IMR-90 (cell line): Measurements from ENCODE around the gene THADA. TPM values are rescaled to one million over a fixed set of nuclear protein-coding genes. Genes with fewer than 3 reads are reported as not detected.

Source experiments
- ATAC-seq: fragments of 200-7000 bp; cut with Tn5 transposase; 2 replicates; pipeline ENCODE4 v1.9.1; 2020; ENCODE audit warnings: low read depth, mild to moderate bottlenecking, moderate library complexity
- BruUV-seq: library from RNA; stranded (reverse); fragments of 400-500 nt; replicated peaks from 2 replicates; lab custom pipeline; 2021; lab: Mats Ljungman, UMichigan
- CTCF ChIA-PET: fragments of 300-600 bp; formaldehyde crosslinking; extraction: SDS; loops from one replicate; lab custom pipeline; 2021; ENCODE audit warnings: antibody characterized with exemption; lab: Yijun Ruan, JAX
- POLR2A ChIA-PET: fragments of 300-600 bp; sonication (Branson Sonifier 250); formaldehyde crosslinking; loops from one replicate; lab custom pipeline; 2022; ENCODE audit warnings: antibody characterized with exemption; ENCODE audit not compliant: unreplicated experiment; lab: Charles Lee
- DNase-seq: peaks from one replicate; pipeline ENCODE4 v3.0.0; 2013
- H2AFZ ChIP-seq: replicated peaks from 2 replicates; pipeline ENCODE3; 2013; ENCODE audit warnings: low read length, mild to moderate bottlenecking; ENCODE audit not compliant: poor library complexity
- H2AK5ac ChIP-seq: 2 replicates; pipeline ENCODE4 v1.6.1; 2013; ENCODE audit warnings: low read depth, low read length, inconsistent platforms
- H2AK9ac ChIP-seq: replicated peaks from 2 replicates; pipeline ENCODE3; 2013; ENCODE audit warnings: mild to moderate bottlenecking, low read depth, low read length, moderate library complexity; ENCODE audit not compliant: poor library complexity
- H2BK120ac ChIP-seq: 2 replicates; pipeline ENCODE4 v1.6.1; 2013; ENCODE audit warnings: low read depth, low read length, inconsistent platforms
- H2BK15ac ChIP-seq: 3 replicates; pipeline ENCODE4 v1.6.1; 2013; ENCODE audit warnings: low read depth, low read length, inconsistent platforms
- H2BK20ac ChIP-seq: 2 replicates; pipeline ENCODE4 v1.6.1; 2013; ENCODE audit warnings: low read depth, mild to moderate bottlenecking, inconsistent platforms, low read length, moderate library complexity
- H2BK5ac ChIP-seq: 2 replicates; pipeline ENCODE4 v1.6.1; 2013; ENCODE audit warnings: mild to moderate bottlenecking, low read depth, low read length, inconsistent platforms; ENCODE audit not compliant: poor library complexity, severe bottlenecking
- H3K14ac ChIP-seq: replicated peaks from 2 replicates; pipeline ENCODE4 v1.6.1; 2013; ENCODE audit warnings: low read depth, low read length, inconsistent platforms
- H3K18ac ChIP-seq: 2 replicates; pipeline ENCODE4 v1.6.1; 2013; ENCODE audit warnings: low read depth, low read length, control low read depth
- H3K23ac ChIP-seq: 2 replicates; pipeline ENCODE4 v1.6.1; 2013; ENCODE audit warnings: low read depth, low read length, inconsistent platforms
- H3K27ac ChIP-seq: 2 replicates; pipeline ENCODE4 v1.5.1; 2013; ENCODE audit warnings: mild to moderate bottlenecking, control low read depth, low read length; ENCODE audit not compliant: insufficient read depth
- H3K27me3 ChIP-seq: 2 replicates; pipeline ENCODE4 v1.6.1; 2013; ENCODE audit warnings: low read length; ENCODE audit not compliant: control insufficient read depth, insufficient read depth
- H3K36me3 ChIP-seq: 2 replicates; pipeline ENCODE4 v1.6.1; 2013; ENCODE audit warnings: low read length, mixed read lengths; ENCODE audit not compliant: control insufficient read depth, insufficient read depth
- H3K4ac ChIP-seq: 2 replicates; pipeline ENCODE4 v1.6.1; 2013; ENCODE audit warnings: low read depth, low read length, inconsistent platforms
- H3K4me1 ChIP-seq: 2 replicates; pipeline ENCODE4 v1.6.1; 2013; ENCODE audit warnings: low read length, mixed read lengths; ENCODE audit not compliant: control insufficient read depth, insufficient read depth
- H3K4me2 ChIP-seq: 2 replicates; pipeline ENCODE4 v1.6.1; 2013; ENCODE audit warnings: low read depth, mild to moderate bottlenecking, control low read depth, low read length, moderate library complexity
- H3K4me3 ChIP-seq: 2 replicates; pipeline ENCODE4 v1.5.1; 2013; ENCODE audit warnings: low read depth, mild to moderate bottlenecking, control low read depth, low read length, moderate library complexity; ENCODE audit not compliant: insufficient read depth
- H3K56ac ChIP-seq: 2 replicates; pipeline ENCODE4 v1.6.1; 2013; ENCODE audit warnings: low read length, inconsistent platforms; ENCODE audit not compliant: insufficient read depth; ENCODE audit errors: extremely low read depth
- H3K79me1 ChIP-seq, 2 experiments: 2 replicates each; pipeline ENCODE4 v1.6.1; 2013; ENCODE audit warnings: low read length in 2 of 2, inconsistent platforms in 1 of 2, low read depth in 1 of 2
- H3K9ac ChIP-seq: 2 replicates; pipeline ENCODE4 v1.6.1; 2013; ENCODE audit warnings: low read depth, low read length, control low read depth
- H3K9me1 ChIP-seq: 2 replicates; pipeline ENCODE4 v1.6.1; 2013; ENCODE audit warnings: low read length, inconsistent platforms; ENCODE audit not compliant: insufficient read depth
- H3K9me3 ChIP-seq: 2 replicates; pipeline ENCODE4 v1.6.1; 2013; ENCODE audit warnings: low read length; ENCODE audit not compliant: control insufficient read depth, insufficient read depth
- H4K20me1 ChIP-seq: 2 replicates; pipeline ENCODE4 v1.6.1; 2013; ENCODE audit warnings: low read length, inconsistent platforms; ENCODE audit not compliant: insufficient read depth
- H4K5ac ChIP-seq: 2 replicates; pipeline ENCODE4 v1.6.1; 2013; ENCODE audit warnings: mild to moderate bottlenecking, low read depth, low read length, control low read depth
- H4K8ac ChIP-seq, 2 experiments: 2 replicates each; pipeline ENCODE4 v1.6.1; 2013; ENCODE audit warnings: low read depth in 2 of 2, low read length in 2 of 2, control low read depth in 1 of 2, inconsistent platforms in 1 of 2
- H4K91ac ChIP-seq: 2 replicates; pipeline ENCODE4 v1.6.1; 2013; ENCODE audit warnings: low read depth, low read length, inconsistent platforms; ENCODE audit not compliant: insufficient read depth
- BHLHE40 ChIP-seq: fragments of 150-350 bp; IDR thresholded peaks from 2 replicates; pipeline ENCODE4 v1.6.1; 2016; ENCODE audit warnings: mild to moderate bottlenecking, low read depth, low read length
- CEBPB ChIP-seq: IDR thresholded peaks from 2 replicates; pipeline ENCODE4 v1.6.1; 2012; ENCODE audit warnings: low read depth, low read length, improper control_type of control experiment
- CHD1 ChIP-seq: IDR thresholded peaks from 2 replicates; pipeline ENCODE4 v1.6.1; 2012; ENCODE audit warnings: low read depth, low read length, improper control_type of control experiment
- CTCF ChIP-seq: conservative IDR thresholded peaks from 2 replicates; pipeline ENCODE4 v1.5.1; 2012; ENCODE audit warnings: mild to moderate bottlenecking, low read depth, low read length, improper control_type of control experiment
- ELK1 ChIP-seq: fragments of 150-350 bp; IDR thresholded peaks from 2 replicates; pipeline ENCODE4 v1.6.1; 2016; ENCODE audit warnings: low read depth, mild to moderate bottlenecking, low read length, moderate library complexity, borderline replicate concordance
- FOS ChIP-seq: fragments of 150-350 bp; IDR thresholded peaks from 2 replicates; pipeline ENCODE4 v1.6.1; 2016; ENCODE audit warnings: low read depth, low read length
- MAFK ChIP-seq: IDR thresholded peaks from 2 replicates; pipeline ENCODE4 v1.6.1; 2012; ENCODE audit warnings: low read depth, low read length, improper control_type of control experiment
- MAZ ChIP-seq: IDR thresholded peaks from 2 replicates; pipeline ENCODE4 v1.6.1; 2012; ENCODE audit warnings: low read depth, mild to moderate bottlenecking, low read length, improper control_type of control experiment, moderate library complexity, borderline replicate concordance
- MXI1 ChIP-seq: IDR thresholded peaks from 2 replicates; pipeline ENCODE4 v1.6.1; 2012; ENCODE audit warnings: low read depth, mild to moderate bottlenecking, low read length, moderate library complexity, borderline replicate concordance
- NFE2L2 ChIP-seq: fragments of 150-350 bp; IDR thresholded peaks from 2 replicates; pipeline ENCODE4 v1.6.1; 2016; ENCODE audit warnings: low read depth, mild to moderate bottlenecking, low read length
- POLR2A ChIP-seq: IDR thresholded peaks from 2 replicates; pipeline ENCODE4 v1.6.1; 2012; ENCODE audit warnings: mild to moderate bottlenecking, low read depth, low read length
- RAD21 ChIP-seq: IDR thresholded peaks from 2 replicates; pipeline ENCODE4 v1.6.1; 2012; ENCODE audit warnings: low read length, improper control_type of control experiment
- RCOR1 ChIP-seq: IDR thresholded peaks from 2 replicates; pipeline ENCODE4 v1.6.1; 2012; ENCODE audit warnings: mild to moderate bottlenecking, low read length, improper control_type of control experiment; ENCODE audit not compliant: insufficient replicate concordance
- RFX5 ChIP-seq: IDR thresholded peaks from 2 replicates; pipeline ENCODE4 v1.8.0; 2012; ENCODE audit warnings: low read depth, mild to moderate bottlenecking, low read length, moderate library complexity
- SMC3 ChIP-seq: fragments of 150-350 bp; IDR thresholded peaks from 2 replicates; pipeline ENCODE4 v1.6.1; 2016; ENCODE audit warnings: low read depth, mild to moderate bottlenecking, antibody characterized with exemption, low read length, moderate library complexity
- USF2 ChIP-seq: fragments of 150-350 bp; IDR thresholded peaks from 2 replicates; pipeline ENCODE4 v1.6.1; 2017; ENCODE audit warnings: mild to moderate bottlenecking, antibody characterized with exemption, low read length, low read depth
- WGBS, 2 experiments: methylation state at CpG; one replicate each; pipeline versions ENCODE4 v1.1.5 to v1.1.7; 2013; ENCODE audit warnings: missing lambda C conversion rate in 2 of 2; ENCODE audit not compliant: insufficient read length in 1 of 2; ENCODE audit errors: extremely low coverage in 2 of 2; 5-methylcytosine and 5-hydroxymethylcytosine counted together
- dilution Hi-C: fragments of 300-500 bp; cut with HindIII; formaldehyde crosslinking; loops from one replicate; pipeline ENCODE4 v1.14.3; 2018; ENCODE audit warnings: low sequenced_read_pairs; ENCODE audit not compliant: unreplicated experiment
- in situ Hi-C: fragments of 300-500 bp; cut with MboI; formaldehyde crosslinking; loops from 3 replicates; pipeline ENCODE4 v1.14.3; 2019; ENCODE audit warnings: low sequenced_read_pairs, inconsistent platforms, mixed read lengths
- intact Hi-C: fragments of 100-400 bp; cut with micrococcal nuclease; formaldehyde crosslinking; loops from 2 replicates; pipeline ENCODE4 v1.10.0; 2022
- polyA plus RNA-seq, 3 experiments: library from polyadenylated mRNA; depleted of rRNA; stranded (reverse); fragments of >200 nt; gene quantifications; 2 replicates each; pipeline ENCODE4 v1.2.3, GENCODE V29; 2012; ENCODE audit warnings: low replicate concordance in 1 of 3
- total RNA-seq: library from RNA; depleted of rRNA; stranded (reverse); fragments of >200 nt; gene quantifications from 2 replicates; pipeline ENCODE4 v1.2.3, GENCODE V29; 2012

Gene THADA
- total and polyA plus RNA-seq, 2 of the 4 experiments (the other 2 are of a cell fraction) = 10.5 to 21.3 TPM

- BruUV-seq = no TSS peak
- no peak overlapping the region for H3K23ac ChIP-seq
- H3K79me1 ChIP-seq = no peaks in the 10 kb centered on the region
- H3K27ac ChIP-seq = no peak overlapping the region
- no peaks in the 10 kb centered on the region for H3K4me1 ChIP-seq
- in situ Hi-C loops (loop anchor here (25.0 kb wide), 1 partner anchor 731 kb away; no protein-coding TSS in a partner anchor), dilution Hi-C loops (no loop called here), intact Hi-C loops (no loop called here)
- no peaks in the 10 kb centered on the region for H4K20me1 ChIP-seq
- DNase-seq (no peak), ATAC-seq (no peak)
- H3K56ac ChIP-seq = no peak overlapping the region
- ChIA-PET POLR2A (no interaction called here), CTCF (no interaction called here)
- H4K5ac ChIP-seq = no peak overlapping the region
- H2AK5ac ChIP-seq = no peak overlapping the region
- no peaks in the 10 kb centered on the region for H3K27me3 ChIP-seq
- H3K18ac ChIP-seq = no peak overlapping the region
- no peak overlapping the region for H2AK9ac ChIP-seq
- no peak overlapping the region for H2BK15ac ChIP-seq
- peaks cover 14% of the 10 kb centered on the region for H3K36me3 ChIP-seq
- H3K14ac ChIP-seq = no peak overlapping the region
- H3K9me3 ChIP-seq = no peaks in the 10 kb centered on the region
- H2BK20ac ChIP-seq = no peak overlapping the region
- TF ChIP-seq USF2 (no peak), FOS (no peak), RFX5 (no peak), MXI1 (no peak), POLR2A (no peak), CHD1 (no peak), CTCF (no peak), MAFK (no peak), NFE2L2 (no peak), RAD21 (no peak), BHLHE40 (no peak), ELK1 (no peak), CEBPB (no peak), SMC3 (no peak), RCOR1 (no peak), MAZ (no peak)
- no peak overlapping the region for H2BK120ac ChIP-seq
- H2AFZ ChIP-seq = no peak overlapping the region
- no peak overlapping the region for H3K4me3 ChIP-seq
- no peak overlapping the region for H3K4me2 ChIP-seq
- H4K8ac ChIP-seq = no peak overlapping the region
- no peaks in the 10 kb centered on the region for H3K9me1 ChIP-seq
- no peak overlapping the region for H3K9ac ChIP-seq
- no peak overlapping the region for H4K91ac ChIP-seq
- no peak overlapping the region for H3K4ac ChIP-seq
- WGBS, 2 experiments = no CpG with 5 or more reads among the region's 1 CpG
- H2BK5ac ChIP-seq = no peak overlapping the region
Measured at GRCh38 chr2:43568228-43568627, 27.6 kb downstream of the THADA start.
